Measurements from ENCODE around the gene UBAP2. TPM values are rescaled to one million over a fixed set of nuclear protein-coding genes. Genes with fewer than 3 reads are reported as not detected.

UBAP2 gene
- total and polyA plus RNA-seq, 2 donors: 17.2 to 31.9 TPM

- no peaks in the 10 kb centered on the region for H3K4me1 ChIP-seq (ENCODE audit: control insufficient read depth in 2 of 2, insufficient read depth in 2 of 2, low read length in 2 of 2)
- no peaks in the 10 kb centered on the region for H3K9me3 ChIP-seq (ENCODE audit: control insufficient read depth in 2 of 2, insufficient read depth in 1 of 2, low read length in 1 of 2)
- no peak overlapping the region for H3K4me3 ChIP-seq (ENCODE audit: low read length in 2 of 2)
- H3K27me3 ChIP-seq (ENCODE audit: control insufficient read depth in 2 of 2, insufficient read depth in 1 of 2, low read length in 1 of 2): no peaks in the 10 kb centered on the region
- DNase-seq (ENCODE audit: low read depth in 6 of 9, low spot score in 9 of 9): no peak
- 93% methylated on average over 14 of the region's 14 CpGs for WGBS
- H3K27ac ChIP-seq (ENCODE audit: low read depth in 1 of 2, low read length in 1 of 2): no peak overlapping the region
- peaks cover 85 to 99% of the 10 kb centered on the region in 2 donors for H3K36me3 ChIP-seq (ENCODE audit: control insufficient read depth in 2 of 2, insufficient read depth in 2 of 2, low read length in 1 of 2)
These were observed 124.5 kb downstream of the UBAP2 start for GRCh38 chr9:33923998-33924701.

- no peaks in the 10 kb centered on the region for H3K9me3 ChIP-seq (ENCODE audit: control insufficient read depth in 2 of 2, insufficient read depth in 1 of 2, low read length in 1 of 2)
- H3K27ac ChIP-seq (ENCODE audit: low read depth in 1 of 2, low read length in 1 of 2): no peak overlapping the region
- 98% methylated on average over 4 of the region's 4 CpGs for WGBS
- H3K36me3 ChIP-seq (ENCODE audit: control insufficient read depth in 2 of 2, insufficient read depth in 2 of 2, low read length in 1 of 2): peaks cover 87 to 99% of the 10 kb centered on the region in 2 donors
- H3K4me1 ChIP-seq (ENCODE audit: control insufficient read depth in 2 of 2, insufficient read depth in 2 of 2, low read length in 2 of 2): no peaks in the 10 kb centered on the region
- no peak for DNase-seq (ENCODE audit: low read depth in 6 of 9, low spot score in 9 of 9)
- H3K27me3 ChIP-seq (ENCODE audit: control insufficient read depth in 2 of 2, insufficient read depth in 1 of 2, low read length in 1 of 2): no peaks in the 10 kb centered on the region
- no peak overlapping the region for H3K4me3 ChIP-seq (ENCODE audit: low read length in 2 of 2)
These were observed 125.6 kb downstream of the UBAP2 start for GRCh38 chr9:33923079-33923478.

- DNase-seq (ENCODE audit: low read depth in 6 of 9, low spot score in 9 of 9): peak in 3 of 9 donors; percentile 6 to 20 (median 14)
- Histone ChIP-seq H3K4me3 (ENCODE audit: low read length in 2 of 2) (no peak overlapping the region), H3K4me1 (ENCODE audit: control insufficient read depth in 2 of 2, insufficient read depth in 2 of 2, low read length in 2 of 2) (no peaks in the 10 kb centered on the region), H3K9me3 (ENCODE audit: control insufficient read depth in 2 of 2, insufficient read depth in 1 of 2, low read length in 1 of 2) (no peaks in the 10 kb centered on the region), H3K36me3 (ENCODE audit: control insufficient read depth in 2 of 2, insufficient read depth in 2 of 2, low read length in 1 of 2) (peaks cover 86 to 99% of the 10 kb centered on the region in 2 donors), H3K27me3 (ENCODE audit: control insufficient read depth in 2 of 2, insufficient read depth in 1 of 2, low read length in 1 of 2) (no peaks in the 10 kb centered on the region), H3K27ac (ENCODE audit: low read depth in 1 of 2, low read length in 1 of 2) (no peak overlapping the region)
- 97% methylated on average over 14 of the region's 14 CpGs for WGBS
These were observed 126.5 kb downstream of the UBAP2 start for GRCh38 chr9:33921967-33922895.

GRCh38 chr9:33919276-33919897, 129.3 kb downstream of the UBAP2 start:
- Histone ChIP-seq H3K4me1 (ENCODE audit: control insufficient read depth in 2 of 2, insufficient read depth in 2 of 2, low read length in 2 of 2) (no peaks in the 10 kb centered on the region), H3K9me3 (ENCODE audit: control insufficient read depth in 2 of 2, insufficient read depth in 1 of 2, low read length in 1 of 2) (no peaks in the 10 kb centered on the region), H3K36me3 (ENCODE audit: control insufficient read depth in 2 of 2, insufficient read depth in 2 of 2, low read length in 1 of 2) (peaks cover 76 to 88% of the 10 kb centered on the region in 2 donors), H3K27ac (ENCODE audit: low read depth in 1 of 2, low read length in 1 of 2) (no peak overlapping the region), H3K27me3 (ENCODE audit: control insufficient read depth in 2 of 2, insufficient read depth in 1 of 2, low read length in 1 of 2) (no peaks in the 10 kb centered on the region), H3K4me3 (ENCODE audit: low read length in 2 of 2) (no peak overlapping the region)
- 98% methylated on average over 6 of the region's 6 CpGs for WGBS
- no peak for DNase-seq (ENCODE audit: low read depth in 6 of 9, low spot score in 9 of 9)

- H3K4me3 ChIP-seq (ENCODE audit: low read length in 2 of 2): no peak overlapping the region
- DNase-seq (ENCODE audit: low read depth in 6 of 9, low spot score in 9 of 9): no peak
- H3K9me3 ChIP-seq (ENCODE audit: control insufficient read depth in 2 of 2, insufficient read depth in 1 of 2, low read length in 1 of 2): no peaks in the 10 kb centered on the region
- H3K36me3 ChIP-seq (ENCODE audit: control insufficient read depth in 2 of 2, insufficient read depth in 2 of 2, low read length in 1 of 2): peaks cover 63 to 84% of the 10 kb centered on the region in 2 donors
- H3K27ac ChIP-seq (ENCODE audit: low read depth in 1 of 2, low read length in 1 of 2): no peak overlapping the region
- WGBS: 98% methylated on average over 9 of the region's 9 CpGs
- no peaks in the 10 kb centered on the region for H3K27me3 ChIP-seq (ENCODE audit: control insufficient read depth in 2 of 2, insufficient read depth in 1 of 2, low read length in 1 of 2)
- H3K4me1 ChIP-seq (ENCODE audit: control insufficient read depth in 2 of 2, insufficient read depth in 2 of 2, low read length in 2 of 2): no peaks in the 10 kb centered on the region
These were observed 131.7 kb downstream of the UBAP2 start for GRCh38 chr9:33917036-33917435.

- H3K4me1 ChIP-seq (ENCODE audit: control insufficient read depth in 2 of 2, insufficient read depth in 2 of 2, low read length in 2 of 2): no peaks in the 10 kb centered on the region
- no peak overlapping the region for H3K4me3 ChIP-seq (ENCODE audit: low read length in 2 of 2)
- peaks cover 48 to 68% of the 10 kb centered on the region in 2 donors for H3K36me3 ChIP-seq (ENCODE audit: control insufficient read depth in 2 of 2, insufficient read depth in 2 of 2, low read length in 1 of 2)
- 98% methylated on average over 3 of the region's 3 CpGs for WGBS
- no peak overlapping the region for H3K27ac ChIP-seq (ENCODE audit: low read depth in 1 of 2, low read length in 1 of 2)
- no peak for DNase-seq (ENCODE audit: low read depth in 6 of 9, low spot score in 9 of 9)
- H3K9me3 ChIP-seq (ENCODE audit: control insufficient read depth in 2 of 2, insufficient read depth in 1 of 2, low read length in 1 of 2): no peaks in the 10 kb centered on the region
- H3K27me3 ChIP-seq (ENCODE audit: control insufficient read depth in 2 of 2, insufficient read depth in 1 of 2, low read length in 1 of 2): no peaks in the 10 kb centered on the region
These were observed 133.6 kb downstream of the UBAP2 start for GRCh38 chr9:33914887-33915628.

- 100% methylated on average over 1 of the region's 1 CpG for WGBS
- H3K27ac ChIP-seq (ENCODE audit: low read depth in 1 of 2, low read length in 1 of 2): no peak overlapping the region
- DNase-seq (ENCODE audit: low read depth in 6 of 9, low spot score in 9 of 9): no peak
- no peaks in the 10 kb centered on the region for H3K9me3 ChIP-seq (ENCODE audit: control insufficient read depth in 2 of 2, insufficient read depth in 1 of 2, low read length in 1 of 2)
- H3K4me3 ChIP-seq (ENCODE audit: low read length in 2 of 2): no peak overlapping the region
- H3K4me1 ChIP-seq (ENCODE audit: control insufficient read depth in 2 of 2, insufficient read depth in 2 of 2, low read length in 2 of 2): no peaks in the 10 kb centered on the region
- H3K36me3 ChIP-seq (ENCODE audit: control insufficient read depth in 2 of 2, insufficient read depth in 2 of 2, low read length in 1 of 2): peaks cover 40 to 60% of the 10 kb centered on the region in 2 donors
- H3K27me3 ChIP-seq (ENCODE audit: control insufficient read depth in 2 of 2, insufficient read depth in 1 of 2, low read length in 1 of 2): no peaks in the 10 kb centered on the region
These were observed 135.1 kb downstream of the UBAP2 start for GRCh38 chr9:33913541-33913940.

GRCh38 chr9:33908749-33909148, 139.9 kb downstream of the UBAP2 start:
- no peaks in the 10 kb centered on the region for H3K4me1 ChIP-seq (ENCODE audit: control insufficient read depth in 2 of 2, insufficient read depth in 2 of 2, low read length in 2 of 2)
- H3K4me3 ChIP-seq (ENCODE audit: low read length in 2 of 2): no peak overlapping the region
- no peaks in the 10 kb centered on the region for H3K27me3 ChIP-seq (ENCODE audit: control insufficient read depth in 2 of 2, insufficient read depth in 1 of 2, low read length in 1 of 2)
- no peak overlapping the region for H3K27ac ChIP-seq (ENCODE audit: low read depth in 1 of 2, low read length in 1 of 2)
- H3K9me3 ChIP-seq (ENCODE audit: control insufficient read depth in 2 of 2, insufficient read depth in 1 of 2, low read length in 1 of 2): no peaks in the 10 kb centered on the region
- 98% methylated on average over 4 of the region's 4 CpGs for WGBS
- peaks cover 11 to 50% of the 10 kb centered on the region in 2 donors for H3K36me3 ChIP-seq (ENCODE audit: control insufficient read depth in 2 of 2, insufficient read depth in 2 of 2, low read length in 1 of 2)
- DNase-seq (ENCODE audit: low read depth in 6 of 9, low spot score in 9 of 9): no peak

All from thymus (tissue), 11 donors.